SK-N-SH (cell line): ENCODE data around the gene SARDH.

Experiments used
- GABPA ChIP-seq: IDR thresholded peaks from 2 replicates; pipeline ENCODE4 v1.4.0; 2012; ENCODE audit warnings: low read depth, mild to moderate bottlenecking
- GATA2 ChIP-seq: sonication (generic); formaldehyde crosslinking; IDR thresholded peaks from 2 replicates; pipeline ENCODE4 v1.5.0; 2020; ENCODE audit warnings: mild to moderate bottlenecking, missing genetic modification reagents
- MXI1 ChIP-seq: IDR thresholded peaks from 2 replicates; pipeline ENCODE4 v1.6.1; 2012; ENCODE audit warnings: mild to moderate bottlenecking, low read depth, low read length, improper control_type of control experiment
- POLR2AphosphoS5 ChIP-seq: IDR thresholded peaks from 2 replicates; pipeline ENCODE4 v1.6.1; 2012; ENCODE audit warnings: low read depth, low read length
- RAD21 ChIP-seq: IDR thresholded peaks from 2 replicates; pipeline ENCODE4 v1.6.1; 2012; ENCODE audit warnings: mild to moderate bottlenecking, low read length
- REST ChIP-seq: IDR thresholded peaks from 2 replicates; pipeline ENCODE4 v1.6.1; 2012; ENCODE audit warnings: mild to moderate bottlenecking, low read depth, low read length, moderate library complexity
- SIN3A ChIP-seq: IDR thresholded peaks from 2 replicates; pipeline ENCODE4 v1.6.1; 2012; ENCODE audit warnings: low read depth, mild to moderate bottlenecking, low read length, moderate library complexity, borderline replicate concordance
- SMC3 ChIP-seq: IDR thresholded peaks from 2 replicates; pipeline ENCODE4 v1.6.1; 2012; ENCODE audit warnings: low read depth, low read length, improper control_type of control experiment
- TAF1 ChIP-seq: IDR thresholded peaks from 2 replicates; pipeline ENCODE4 v1.6.1; 2012; ENCODE audit warnings: low read depth, mild to moderate bottlenecking, low read length, moderate library complexity, borderline replicate concordance
- TEAD4 ChIP-seq: IDR thresholded peaks from 2 replicates; pipeline ENCODE4 v1.4.0; 2012; ENCODE audit warnings: mild to moderate bottlenecking, borderline replicate concordance; ENCODE audit not compliant: insufficient read depth
- USF2 ChIP-seq: fragments of 150-350 bp; IDR thresholded peaks from 2 replicates; pipeline ENCODE4 v1.6.1; 2017; ENCODE audit warnings: antibody characterized with exemption, low read length, low read depth, borderline replicate concordance
- TF ChIP-seq, protein P1 (sequence below): fragments of 200-600 bp; sonication (generic); IDR thresholded peaks from 2 replicates; pipeline ENCODE4 v1.6.1; 2017; ENCODE audit warnings: antibody characterized with exemption, mild to moderate bottlenecking, moderate library complexity

DNA sequence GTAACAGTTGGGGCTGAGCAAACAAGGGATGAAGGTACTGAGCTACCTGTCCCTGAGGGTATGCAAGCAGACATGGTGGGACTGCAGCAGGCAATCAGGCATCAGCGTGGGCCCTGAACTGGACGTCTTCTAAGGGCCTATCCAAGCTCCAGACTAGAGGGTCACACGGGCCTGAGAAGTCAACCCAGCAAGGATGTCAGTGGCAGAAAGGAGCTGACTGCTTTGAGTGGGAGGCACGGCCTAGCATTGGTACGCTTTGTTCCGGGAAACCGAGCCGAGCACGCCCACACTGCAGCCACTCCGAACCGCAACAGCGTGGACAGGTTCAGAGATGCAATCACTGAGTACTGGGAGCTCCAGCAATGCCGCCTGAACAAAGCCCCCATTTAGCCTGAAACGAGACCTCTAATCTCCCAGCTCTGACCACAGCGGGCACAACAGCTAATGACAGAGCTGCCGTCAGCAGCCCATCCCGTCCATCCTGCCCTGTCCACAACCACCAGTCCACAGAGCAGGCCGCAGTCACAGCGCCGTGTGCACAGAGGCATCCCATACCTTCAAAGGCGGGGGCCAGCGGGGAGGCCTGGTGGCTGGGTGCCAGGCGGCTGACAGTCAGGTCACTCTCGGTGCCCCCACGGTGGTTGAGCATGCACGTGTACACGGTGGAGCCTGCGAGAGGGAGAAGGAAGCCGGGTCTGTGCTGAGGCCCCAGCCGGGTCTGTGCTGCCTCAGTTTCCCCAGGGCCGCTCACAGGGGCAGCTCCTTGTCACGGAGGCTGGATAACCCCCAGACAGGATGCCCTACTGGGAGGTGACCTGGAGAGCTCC, 44.2 kb downstream of the SARDH start:
- TF ChIP-seq RAD21 (no peak), TAF1 (no peak), SIN3A (no peak), TEAD4 (no peak), POLR2AphosphoS5 (no peak), REST (no peak), GATA2 (CRISPR knock-in tag) (no peak), USF2 (no peak), MXI1 (no peak), GABPA (no peak), SMC3 (no peak)
- TF ChIP-seq, protein P1, sequence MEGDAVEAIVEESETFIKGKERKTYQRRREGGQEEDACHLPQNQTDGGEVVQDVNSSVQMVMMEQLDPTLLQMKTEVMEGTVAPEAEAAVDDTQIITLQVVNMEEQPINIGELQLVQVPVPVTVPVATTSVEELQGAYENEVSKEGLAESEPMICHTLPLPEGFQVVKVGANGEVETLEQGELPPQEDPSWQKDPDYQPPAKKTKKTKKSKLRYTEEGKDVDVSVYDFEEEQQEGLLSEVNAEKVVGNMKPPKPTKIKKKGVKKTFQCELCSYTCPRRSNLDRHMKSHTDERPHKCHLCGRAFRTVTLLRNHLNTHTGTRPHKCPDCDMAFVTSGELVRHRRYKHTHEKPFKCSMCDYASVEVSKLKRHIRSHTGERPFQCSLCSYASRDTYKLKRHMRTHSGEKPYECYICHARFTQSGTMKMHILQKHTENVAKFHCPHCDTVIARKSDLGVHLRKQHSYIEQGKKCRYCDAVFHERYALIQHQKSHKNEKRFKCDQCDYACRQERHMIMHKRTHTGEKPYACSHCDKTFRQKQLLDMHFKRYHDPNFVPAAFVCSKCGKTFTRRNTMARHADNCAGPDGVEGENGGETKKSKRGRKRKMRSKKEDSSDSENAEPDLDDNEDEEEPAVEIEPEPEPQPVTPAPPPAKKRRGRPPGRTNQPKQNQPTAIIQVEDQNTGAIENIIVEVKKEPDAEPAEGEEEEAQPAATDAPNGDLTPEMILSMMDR: no peak
